Cerebellar nuclear complex (tissue), 1 donor: Measurements from ENCODE around the gene SRMS.
"Not testable (repeated sequence)": the region's sequence is repeated elsewhere in the genome, so short reads cannot be mapped to it uniquely, and the experiment has no call there.

Source experiments
- DNase-seq, 2 experiments: peaks; one replicate each; lab custom pipeline; 2025; lab: John Stamatoyannopoulos, UW

Gene SRMS

GRCh38 chr20:63566395-63567135 is 19.0 kb upstream of the SRMS start:
- no peak for DNase-seq

GRCh38 chr20:63565699-63566335 is 18.3 kb upstream of the SRMS start:
- no peak for DNase-seq

- no peak for DNase-seq
These were observed 17.6 kb upstream of the SRMS start for GRCh38 chr20:63565021-63565698.

DNA sequence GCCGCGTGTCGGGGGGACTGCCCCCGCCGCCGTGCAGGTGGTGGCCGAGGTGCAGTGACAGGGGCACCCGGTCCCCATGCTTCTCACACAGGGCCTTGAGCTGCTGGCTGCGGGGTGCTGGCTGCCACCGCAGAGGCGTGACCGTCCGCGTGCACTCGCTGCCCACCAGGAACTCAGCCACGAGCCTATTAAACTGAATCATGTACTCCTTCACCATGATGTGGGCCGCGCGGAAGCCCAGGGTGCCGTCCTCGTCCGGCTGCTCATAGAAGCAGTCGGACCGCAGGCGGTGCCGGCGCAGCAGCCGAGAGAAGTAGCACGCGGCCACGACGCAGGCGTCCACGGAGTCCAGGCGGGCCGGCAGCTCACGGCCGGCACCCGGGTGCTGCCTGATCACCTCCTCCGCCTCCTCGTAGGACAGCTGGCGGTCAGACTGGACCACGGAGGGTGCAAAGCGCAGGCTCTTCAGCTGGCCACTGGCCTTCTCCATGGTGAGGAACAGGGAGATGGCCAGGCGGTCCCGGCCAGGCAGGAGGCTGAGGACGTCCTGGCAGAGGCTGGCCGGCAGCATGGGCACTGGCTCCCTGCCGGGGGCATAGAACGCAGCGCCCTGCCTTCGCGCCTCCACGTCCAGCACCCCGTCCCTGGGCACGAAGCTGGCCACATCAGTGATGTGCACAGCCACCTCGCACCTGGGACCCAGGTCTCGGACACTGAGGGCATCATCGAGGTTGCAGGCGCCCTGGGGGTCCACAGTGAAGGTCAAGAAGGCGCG is 16.7 kb upstream of the SRMS start:
- DNase-seq = no peak

DNA sequence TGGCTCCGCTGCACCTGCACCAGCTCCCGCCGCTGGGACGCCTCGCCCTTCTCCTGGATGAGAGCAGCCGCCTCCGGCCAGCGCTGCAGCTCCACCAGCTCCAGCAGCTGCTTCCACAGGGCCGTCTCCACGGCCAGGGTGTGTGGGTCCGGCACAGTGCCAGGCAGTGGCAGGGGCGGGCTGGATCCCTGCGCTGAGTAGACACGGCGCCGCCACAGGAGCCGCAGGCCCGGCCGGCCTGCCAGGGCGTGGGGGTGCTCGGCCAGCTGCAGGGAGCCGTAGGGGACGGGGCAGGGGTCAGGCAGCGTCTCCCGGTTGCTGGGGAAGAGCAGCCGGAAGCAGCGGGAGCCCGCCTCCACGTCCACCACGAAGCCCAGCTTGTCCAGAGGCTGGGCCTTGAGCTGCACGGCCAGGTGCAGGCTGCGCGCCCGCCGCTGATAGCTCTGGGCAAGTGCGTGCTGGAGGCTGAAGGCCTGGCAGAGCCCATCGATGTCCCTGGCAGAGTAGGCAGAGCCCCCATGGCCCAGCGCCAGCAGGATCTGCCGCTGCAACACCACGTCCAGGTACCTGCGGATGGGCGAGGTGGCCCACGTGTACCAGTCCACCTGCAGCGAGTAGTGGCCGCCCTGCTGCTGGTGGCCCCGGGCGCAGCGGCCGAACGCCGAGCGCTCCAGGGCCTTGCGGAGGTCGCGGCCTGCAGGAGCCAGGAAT is 15.8 kb upstream of the SRMS start:
- DNase-seq = no peak

GRCh38 chr20:63562461-63563224 is 15.1 kb upstream of the SRMS start:
- DNase-seq = no peak

- no peak for DNase-seq
These were observed 14.3 kb upstream of the SRMS start for GRCh38 chr20:63561624-63562396.

DNA sequence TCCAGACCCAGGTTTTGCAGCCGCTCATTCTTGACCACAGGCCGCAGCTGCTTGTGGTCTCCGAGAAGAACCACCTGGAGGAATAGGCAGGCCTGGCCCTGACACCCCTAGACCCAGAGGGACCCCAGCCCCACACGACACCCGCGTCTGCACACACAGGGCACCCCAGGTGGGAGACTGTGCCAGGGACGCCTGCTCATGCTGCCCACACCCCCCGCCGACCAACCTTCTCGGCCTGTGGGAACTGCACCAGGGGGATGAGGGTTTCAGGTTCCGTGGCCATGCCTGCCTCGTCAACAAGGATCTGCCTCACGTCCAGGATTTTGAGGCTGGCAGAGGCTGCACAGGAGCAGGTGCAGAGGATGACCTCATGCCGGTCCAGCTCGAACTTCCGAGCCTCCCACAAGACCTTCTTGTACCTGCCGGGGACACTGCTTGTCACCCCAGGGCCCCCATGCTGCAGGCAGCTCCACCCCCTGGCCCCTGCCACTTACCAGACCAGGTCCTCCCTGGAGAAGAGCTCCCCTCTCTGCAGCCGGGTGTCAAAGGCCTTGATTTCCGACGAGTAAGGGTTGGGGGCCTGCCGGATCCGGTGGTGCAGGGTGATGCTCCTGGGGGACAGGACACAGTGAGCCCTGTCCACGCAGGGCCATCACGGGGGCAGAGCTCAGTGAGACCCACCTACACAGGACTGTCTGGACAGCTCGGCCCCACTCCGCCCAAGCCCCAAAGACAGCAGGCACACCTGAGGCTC is 13.5 kb upstream of the SRMS start:
- no peak for DNase-seq

- no peak for DNase-seq
These were observed 12.8 kb upstream of the SRMS start for GRCh38 chr20:63560333-63560805.

- not testable (repeated sequence) for DNase-seq
These were observed 12.2 kb upstream of the SRMS start for GRCh38 chr20:63559485-63560332.

- no peak for DNase-seq
These were observed 11.4 kb upstream of the SRMS start for GRCh38 chr20:63558804-63559484.

DNA sequence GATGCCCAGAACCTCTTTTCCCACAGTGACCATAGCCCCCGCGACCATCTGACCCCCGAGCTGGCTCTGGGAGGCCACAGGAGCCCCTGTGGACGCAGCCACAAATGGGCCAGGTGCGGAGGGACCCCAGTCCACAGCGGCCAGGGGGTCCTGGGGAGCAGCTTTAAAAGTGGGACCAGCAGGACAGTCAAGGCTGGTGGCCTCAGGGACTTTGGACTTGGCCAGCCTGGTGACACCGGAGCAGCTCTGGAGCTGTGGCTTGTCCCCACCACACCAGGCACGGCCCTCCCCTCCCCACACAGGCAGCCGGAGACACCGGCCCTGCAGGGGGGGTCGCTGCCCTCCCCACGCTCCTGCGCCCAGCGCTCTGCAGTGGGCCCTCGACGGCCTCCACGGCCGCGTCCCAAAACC is 9.9 kb upstream of the SRMS start:
- no peak for DNase-seq

GRCh38 chr20:63556873-63557478 is 9.4 kb upstream of the SRMS start:
- DNase-seq = no peak

DNA sequence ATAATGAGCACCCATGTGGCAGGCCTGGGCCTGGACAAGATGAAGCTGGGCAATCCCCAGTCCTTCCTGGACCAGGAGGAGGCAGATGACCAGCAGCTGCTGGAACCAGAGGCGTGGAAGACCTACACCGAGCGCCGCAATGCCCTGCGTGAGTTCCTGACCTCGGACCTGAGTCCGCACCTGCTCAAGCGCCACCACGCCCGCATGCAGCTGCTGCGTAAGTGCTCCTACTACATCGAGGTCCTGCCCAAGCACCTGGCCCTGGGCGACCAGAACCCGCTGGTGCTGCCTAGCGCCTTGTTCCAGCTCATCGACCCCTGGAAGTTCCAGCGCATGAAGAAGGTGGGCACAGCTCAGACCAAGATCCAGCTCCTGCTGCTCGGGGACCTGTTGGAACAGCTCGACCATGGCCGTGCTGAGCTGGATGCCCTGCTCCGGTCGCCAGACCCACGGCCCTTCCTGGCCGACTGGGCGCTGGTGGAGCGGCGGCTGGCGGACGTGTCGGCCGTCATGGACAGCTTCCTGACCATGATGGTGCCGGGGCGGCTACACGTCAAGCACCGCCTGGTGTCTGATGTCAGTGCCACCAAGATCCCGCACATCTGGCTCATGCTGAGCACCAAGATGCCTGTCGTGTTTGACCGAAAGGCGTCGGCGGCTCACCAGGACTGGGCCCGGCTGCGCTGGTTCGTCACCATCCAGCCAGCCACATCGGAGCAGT is 8.3 kb upstream of the SRMS start:
- DNase-seq = no peak

GRCh38 chr20:63554361-63555278 is 7.1 kb upstream of the SRMS start:
- no peak for DNase-seq

- DNase-seq = no peak
These were observed 6.4 kb upstream of the SRMS start, which contains the start of gene FNDC11 for GRCh38 chr20:63553933-63554290. Gene FNDC11, plus strand, starts transcription at chr20:63554159. Its CDS starts 1,505 bp downstream, at chr20:63555664.
